Activated naive CD4-positive, alpha-beta T cell treated with anti-CD3 and anti-CD28 coated beads, Interleukin-2, amount 50 U/mL, for 24 hours (primary cell): ENCODE measurements around the gene BAG5.
"Not testable (repeated sequence)": the region's sequence is repeated elsewhere in the genome, so short reads cannot be mapped to it uniquely, and the experiment has no call there.

Source experiments
- H3K27ac Mint-ChIP-seq: one replicate; pipeline ENCODE4 v1.8.0; 2021; ENCODE audit warnings: mild to moderate bottlenecking, mixed read lengths
- H3K27me3 Mint-ChIP-seq: one replicate; pipeline ENCODE4 v1.8.0; 2021; ENCODE audit warnings: mixed read lengths
- H3K36me3 Mint-ChIP-seq: one replicate; pipeline ENCODE4 v1.8.0; 2021; ENCODE audit warnings: mixed read lengths
- H3K4me1 Mint-ChIP-seq: one replicate; pipeline ENCODE4 v1.8.0; 2021; ENCODE audit warnings: mixed read lengths
- H3K4me3 Mint-ChIP-seq: one replicate; pipeline ENCODE4 v1.8.0; 2021; ENCODE audit warnings: mild to moderate bottlenecking, mixed read lengths
- H3K9me3 Mint-ChIP-seq: one replicate; pipeline ENCODE4 v1.8.0; 2021; ENCODE audit warnings: mixed read lengths

BAG5 gene

GRCh38 chr14:103562429-103563225, at the start of gene BAG5, which contains the start of gene COA8:
TSS of gene BAG5 (minus strand) at chr14:103562657. CDS start at chr14:103561164, 1,493 bp downstream.
TSS of gene COA8 (plus strand) at chr14:103562960. CDS start at chr14:103563002, 42 bp downstream.
- H3K4me1 Mint-ChIP-seq = peaks cover 67% of the 10 kb centered on the region
- H3K27ac Mint-ChIP-seq = peak within 1 kb of the TSS; percentile 98
- H3K4me3 Mint-ChIP-seq = peak within 1 kb of the TSS; percentile 97
- peaks cover 10% of the 10 kb centered on the region for H3K36me3 Mint-ChIP-seq
- no peaks in the 10 kb centered on the region for H3K27me3 Mint-ChIP-seq
- no peaks in the 10 kb centered on the region for H3K9me3 Mint-ChIP-seq

- H3K27me3 Mint-ChIP-seq = peaks cover 5% of the 10 kb centered on the region
Observed at GRCh38 chr14:103611215-103611614, 48.8 kb upstream of the BAG5 start.

GRCh38 chr14:103609081-103609480, 46.6 kb upstream of the BAG5 start:
- H3K4me1 Mint-ChIP-seq = peaks cover 18% of the 10 kb centered on the region
- H3K4me3 Mint-ChIP-seq, H3K9me3 Mint-ChIP-seq, H3K27ac Mint-ChIP-seq, H3K27me3 Mint-ChIP-seq, H3K36me3 Mint-ChIP-seq: not testable (repeated sequence)

More at GRCh38 chr14:103611215-103611614, 48.8 kb upstream of the BAG5 start:
- Mint-ChIP-seq H3K36me3 (peaks cover 4% of the 10 kb centered on the region), H3K4me3 (no peak overlapping the region), H3K4me1 (peaks cover 18% of the 10 kb centered on the region), H3K9me3 (peaks cover 7% of the 10 kb centered on the region), H3K27ac (no peak overlapping the region)

GRCh38 chr14:103607822-103608221, 45.4 kb upstream of the BAG5 start:
- Mint-ChIP-seq H3K4me1 (peaks cover 18% of the 10 kb centered on the region), H3K27ac (no peak overlapping the region), H3K36me3 (peaks cover 4% of the 10 kb centered on the region), H3K4me3 (peak overlapping the region; percentile 85), H3K27me3 (peaks cover 5% of the 10 kb centered on the region), H3K9me3 (peaks cover 7% of the 10 kb centered on the region)

GRCh38 chr14:103606963-103607668, 44.7 kb upstream of the BAG5 start:
- H3K4me3 Mint-ChIP-seq = peak overlapping the region; percentile 85
- peaks cover 4% of the 10 kb centered on the region for H3K36me3 Mint-ChIP-seq
- H3K27me3 Mint-ChIP-seq = peaks cover 5% of the 10 kb centered on the region
- peak overlapping the region; percentile 79 for H3K27ac Mint-ChIP-seq
- H3K4me1 Mint-ChIP-seq = peaks cover 18% of the 10 kb centered on the region
- H3K9me3 Mint-ChIP-seq = peaks cover 7% of the 10 kb centered on the region

GRCh38 chr14:103604620-103605019, 42.2 kb upstream of the BAG5 start:
- Mint-ChIP-seq H3K27ac (no peak overlapping the region), H3K27me3 (peaks cover 4% of the 10 kb centered on the region), H3K4me1 (peaks cover 18% of the 10 kb centered on the region), H3K4me3 (no peak overlapping the region), H3K36me3 (no peaks in the 10 kb centered on the region), H3K9me3 (no peaks in the 10 kb centered on the region)

- Mint-ChIP-seq H3K9me3 (no peaks in the 10 kb centered on the region), H3K4me3 (no peak overlapping the region), H3K4me1 (no peaks in the 10 kb centered on the region), H3K27me3 (no peaks in the 10 kb centered on the region), H3K36me3 (no peaks in the 10 kb centered on the region), H3K27ac (no peak overlapping the region)
Observed at GRCh38 chr14:103600503-103600902, 38.0 kb upstream of the BAG5 start.

- no peaks in the 10 kb centered on the region for H3K36me3 Mint-ChIP-seq
- no peaks in the 10 kb centered on the region for H3K9me3 Mint-ChIP-seq
- no peaks in the 10 kb centered on the region for H3K27me3 Mint-ChIP-seq
- H3K4me1 Mint-ChIP-seq = no peaks in the 10 kb centered on the region
- H3K27ac Mint-ChIP-seq = no peak overlapping the region
- H3K4me3 Mint-ChIP-seq = no peak overlapping the region
Observed at GRCh38 chr14:103597623-103598377, 35.3 kb upstream of the BAG5 start.

- no peaks in the 10 kb centered on the region for H3K9me3 Mint-ChIP-seq
- H3K27ac Mint-ChIP-seq = no peak overlapping the region
- no peaks in the 10 kb centered on the region for H3K27me3 Mint-ChIP-seq
- H3K4me1 Mint-ChIP-seq = no peaks in the 10 kb centered on the region
- H3K4me3 Mint-ChIP-seq = no peak overlapping the region
- H3K36me3 Mint-ChIP-seq = peaks cover 1% of the 10 kb centered on the region
Observed at GRCh38 chr14:103594265-103594664, 31.8 kb upstream of the BAG5 start.

- Mint-ChIP-seq H3K4me3 (no peak overlapping the region), H3K27ac (no peak overlapping the region), H3K4me1 (no peaks in the 10 kb centered on the region), H3K9me3 (no peaks in the 10 kb centered on the region), H3K36me3 (peaks cover 2% of the 10 kb centered on the region), H3K27me3 (no peaks in the 10 kb centered on the region)
Observed at GRCh38 chr14:103593577-103593976, 31.1 kb upstream of the BAG5 start.

GRCh38 chr14:103584326-103584915, 22.0 kb upstream of the BAG5 start:
- H3K9me3 Mint-ChIP-seq = no peaks in the 10 kb centered on the region
- H3K27ac Mint-ChIP-seq = no peak overlapping the region
- H3K4me1 Mint-ChIP-seq = no peaks in the 10 kb centered on the region
- H3K27me3 Mint-ChIP-seq = no peaks in the 10 kb centered on the region
- H3K36me3 Mint-ChIP-seq = peaks cover 7% of the 10 kb centered on the region
- H3K4me3 Mint-ChIP-seq = no peak overlapping the region

- Mint-ChIP-seq H3K9me3 (no peaks in the 10 kb centered on the region), H3K4me1 (no peaks in the 10 kb centered on the region), H3K27me3 (no peaks in the 10 kb centered on the region), H3K27ac (no peak overlapping the region), H3K4me3 (no peak overlapping the region), H3K36me3 (peaks cover 5% of the 10 kb centered on the region)
Observed at GRCh38 chr14:103581954-103582703, 19.7 kb upstream of the BAG5 start.

- H3K4me3 Mint-ChIP-seq = no peak overlapping the region
- H3K36me3 Mint-ChIP-seq = peaks cover 3% of the 10 kb centered on the region
- H3K27me3 Mint-ChIP-seq = no peaks in the 10 kb centered on the region
- no peaks in the 10 kb centered on the region for H3K9me3 Mint-ChIP-seq
- no peaks in the 10 kb centered on the region for H3K4me1 Mint-ChIP-seq
- H3K27ac Mint-ChIP-seq = no peak overlapping the region
Observed at GRCh38 chr14:103581206-103581605, 18.7 kb upstream of the BAG5 start.

- peaks cover 3% of the 10 kb centered on the region for H3K36me3 Mint-ChIP-seq
- no peak overlapping the region for H3K4me3 Mint-ChIP-seq
- no peaks in the 10 kb centered on the region for H3K27me3 Mint-ChIP-seq
- no peaks in the 10 kb centered on the region for H3K4me1 Mint-ChIP-seq
- H3K27ac Mint-ChIP-seq = no peak overlapping the region
- no peaks in the 10 kb centered on the region for H3K9me3 Mint-ChIP-seq
Observed at GRCh38 chr14:103578401-103579075, 16.1 kb upstream of the BAG5 start.
